SHP77 (cell line): ENCODE results near the gene ABCA13.

Experiments used
- DNase-seq, 2 experiments: peaks; one replicate each; lab custom pipeline; 2025; lab: John Stamatoyannopoulos, UW

The ABCA13 gene

DNA sequence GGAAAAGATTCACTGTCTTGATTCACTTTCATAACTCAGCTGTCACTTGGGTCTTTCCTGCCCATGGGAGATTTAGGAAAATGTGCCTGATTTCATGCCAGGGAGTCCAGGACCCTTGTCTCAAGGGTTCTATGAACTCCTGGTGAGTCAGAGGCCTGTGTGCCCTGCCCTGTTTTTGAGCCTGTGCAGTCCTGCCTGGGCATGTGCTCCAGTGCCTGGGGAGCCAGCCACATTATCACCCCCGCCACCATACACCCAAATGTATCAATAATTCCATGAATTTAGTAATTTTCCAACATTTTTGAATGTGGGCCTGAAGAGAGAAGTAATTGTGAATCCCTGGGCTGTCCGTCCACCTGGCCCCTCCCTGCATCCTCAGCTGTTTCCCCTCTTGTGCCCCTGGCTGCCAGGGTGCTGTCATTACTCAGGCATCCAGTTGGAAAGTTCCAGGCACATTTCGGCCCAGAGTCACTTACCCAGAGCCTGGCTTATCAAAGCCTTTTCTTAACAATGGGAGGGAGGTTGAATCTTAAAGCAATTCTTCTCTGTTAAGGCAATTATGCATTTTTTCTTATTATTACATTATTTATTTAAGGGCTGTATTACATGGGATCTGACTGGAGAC lies 465.2 kb downstream of the ABCA13 start:
- peak; percentile 45 to 65 for DNase-seq

DNA sequence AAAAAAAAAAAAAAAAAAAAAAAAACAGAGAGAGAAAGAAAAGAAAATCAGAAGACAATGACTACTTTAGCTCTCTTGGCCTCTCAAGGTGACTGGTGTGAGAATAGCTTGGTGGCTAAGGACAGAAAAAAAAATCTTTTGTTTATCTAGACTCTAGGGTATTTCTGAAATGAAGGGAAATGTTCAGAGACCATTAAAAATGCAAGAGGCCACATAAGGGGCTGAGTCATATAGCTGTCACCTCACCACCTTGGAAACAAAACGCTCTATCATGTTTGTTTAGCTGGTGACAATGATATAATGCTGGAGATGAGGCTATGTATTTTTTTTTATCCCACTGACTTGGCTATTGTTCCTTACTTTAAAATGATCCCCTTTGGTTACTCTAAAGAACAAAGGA lies 466.1 kb downstream of the ABCA13 start:
- DNase-seq: peak; percentile 86 to 90

DNA sequence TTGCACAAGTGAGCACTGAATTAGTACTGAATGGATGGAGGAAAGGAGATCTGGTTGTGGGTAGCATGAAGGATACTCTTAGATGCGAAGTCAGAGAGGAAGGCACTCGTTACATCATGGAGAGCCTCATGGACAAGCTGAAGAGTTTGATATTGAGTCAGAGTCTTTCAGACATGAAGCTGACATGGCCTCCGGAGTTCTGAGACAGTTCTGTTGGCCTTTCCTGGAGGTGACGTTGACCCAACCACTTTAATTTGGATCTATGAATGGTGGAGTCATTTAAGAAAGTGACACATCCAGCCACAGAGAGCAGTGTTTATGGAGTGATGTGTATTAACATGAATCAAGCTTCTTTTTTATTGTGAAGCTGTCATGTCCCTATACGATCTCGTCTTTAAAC lies 466.8 kb downstream of the ABCA13 start:
- peak in 1 of 2 experiments; percentile 51 for DNase-seq

DNA sequence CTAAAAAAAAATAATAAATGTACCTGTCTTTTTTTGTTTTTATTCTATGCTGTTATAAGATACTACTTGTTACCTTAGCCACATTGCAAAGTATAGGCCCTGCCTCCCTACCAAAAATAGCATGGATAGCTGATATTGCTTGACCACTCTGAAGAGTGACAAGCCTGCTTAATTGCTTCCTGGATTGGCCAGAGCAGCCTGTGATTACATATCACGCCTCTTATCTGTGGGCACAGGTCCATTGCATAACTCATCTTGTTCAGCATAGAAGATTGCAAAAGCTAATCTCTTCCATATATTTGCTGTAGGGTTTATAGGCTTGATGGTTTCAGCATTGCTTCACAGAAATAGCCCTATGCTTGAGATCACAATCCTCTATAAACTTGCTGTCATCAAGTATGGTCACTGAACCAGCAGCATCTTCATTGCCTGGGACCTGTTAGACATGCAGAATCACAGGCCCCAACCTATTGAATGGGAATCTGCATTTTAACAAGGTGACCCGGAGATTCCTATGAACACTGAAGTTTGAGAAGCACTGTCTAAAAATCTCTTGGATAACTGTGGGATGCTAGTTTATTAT lies 472.3 kb downstream of the ABCA13 start:
- peak in 1 of 2 experiments; percentile 39 for DNase-seq

DNA sequence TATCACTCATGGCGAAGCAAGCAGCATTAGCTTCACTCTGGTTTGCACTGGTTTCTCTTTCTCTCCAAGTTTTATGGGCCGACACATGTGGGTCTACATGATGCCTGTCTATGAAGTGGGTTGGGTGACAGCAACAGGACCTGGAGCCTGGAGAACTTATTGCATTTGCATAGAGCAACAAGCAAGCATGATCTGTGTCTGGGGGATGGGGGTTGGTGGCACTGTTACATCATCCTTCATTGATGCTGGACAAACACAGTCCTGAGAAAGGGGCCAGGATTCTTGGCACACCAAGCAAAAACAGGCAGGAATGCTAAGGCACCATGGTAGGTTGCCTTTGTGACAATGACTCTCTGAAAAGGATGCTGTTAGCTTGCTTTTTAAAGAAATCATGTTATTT lies 486.9 kb downstream of the ABCA13 start:
- no peak for DNase-seq

DNA sequence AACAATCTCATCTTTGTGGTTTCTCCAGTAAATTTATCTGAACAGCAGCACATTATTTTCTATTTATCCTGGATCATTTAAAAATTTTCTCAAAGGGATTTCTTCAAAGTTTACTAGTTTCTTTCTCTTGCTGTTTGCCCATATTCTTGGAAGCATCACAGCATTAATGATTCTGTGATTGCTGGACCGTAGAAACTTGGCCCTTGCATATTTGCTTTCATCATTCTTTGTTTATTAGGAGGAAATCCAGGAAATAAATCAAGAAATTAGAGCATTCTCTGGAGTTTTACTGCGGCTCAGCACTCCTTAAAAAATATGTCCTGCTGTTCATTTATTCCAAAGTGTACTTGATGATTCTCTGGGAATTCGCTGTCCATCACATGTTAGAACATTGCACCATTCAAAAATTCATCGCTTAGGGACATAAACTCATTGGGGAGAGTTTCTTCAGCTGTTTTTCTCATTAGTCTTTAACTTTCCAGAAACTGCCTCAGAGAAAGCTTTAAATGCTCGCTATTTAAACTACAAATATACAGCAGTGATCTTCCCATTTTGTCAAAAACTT lies 489.1 kb downstream of the ABCA13 start:
- DNase-seq: no peak

DNA sequence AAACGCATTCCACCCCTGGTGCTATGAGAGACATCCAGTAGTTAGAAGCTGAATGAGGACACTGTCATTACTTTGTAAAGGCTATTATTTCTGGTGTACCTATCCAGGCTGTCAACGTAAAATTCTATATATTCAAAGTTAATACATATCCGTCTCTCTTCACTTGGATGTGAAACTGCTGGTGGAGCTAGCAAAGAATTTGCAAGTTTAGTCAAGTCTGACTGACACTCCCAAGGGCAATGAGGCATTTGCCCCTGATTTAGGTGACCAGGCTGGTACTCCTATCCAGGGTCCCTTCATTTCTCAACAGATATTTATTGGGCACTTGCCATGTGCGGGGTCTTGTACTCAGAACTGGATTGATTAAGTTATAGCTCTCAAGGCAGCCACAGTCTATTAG lies 493.0 kb downstream of the ABCA13 start:
- no peak for DNase-seq

DNA sequence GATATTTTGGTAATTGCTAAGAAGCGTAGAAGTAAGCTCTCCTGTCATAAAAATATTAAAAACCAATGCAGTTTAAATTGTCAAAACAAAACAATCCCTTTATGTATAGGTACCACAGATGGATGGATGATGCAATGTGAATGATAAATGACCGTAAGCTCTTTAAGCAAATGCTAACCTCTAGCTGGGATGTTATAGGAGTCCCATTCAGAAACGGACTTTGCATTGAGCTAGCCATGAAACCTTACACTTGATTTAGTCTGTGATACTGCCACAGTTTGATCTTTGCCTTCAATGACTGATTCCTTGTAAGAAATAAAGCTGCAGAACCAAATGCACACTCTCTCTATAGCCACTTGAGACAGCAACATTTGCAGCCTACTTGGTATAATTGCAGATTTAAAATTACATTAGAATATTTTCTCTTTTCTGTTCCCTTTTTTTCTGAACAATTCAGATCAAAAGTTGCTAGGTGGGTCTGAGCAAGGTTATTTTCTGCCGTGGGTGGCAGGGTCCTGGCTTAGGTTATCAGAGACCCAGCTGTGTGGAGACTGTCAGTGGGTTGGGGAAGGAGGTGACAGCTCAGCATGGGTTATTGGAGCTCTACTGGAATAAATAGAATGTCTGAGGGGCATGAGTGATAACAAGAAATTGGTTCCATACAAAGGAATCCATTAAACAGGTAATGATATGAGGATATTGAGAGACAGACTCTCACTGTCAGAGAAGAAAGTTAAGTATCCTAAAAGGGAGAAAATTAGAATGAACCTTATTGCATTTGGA lies 494.3 kb downstream of the ABCA13 start:
- DNase-seq: no peak

DNA sequence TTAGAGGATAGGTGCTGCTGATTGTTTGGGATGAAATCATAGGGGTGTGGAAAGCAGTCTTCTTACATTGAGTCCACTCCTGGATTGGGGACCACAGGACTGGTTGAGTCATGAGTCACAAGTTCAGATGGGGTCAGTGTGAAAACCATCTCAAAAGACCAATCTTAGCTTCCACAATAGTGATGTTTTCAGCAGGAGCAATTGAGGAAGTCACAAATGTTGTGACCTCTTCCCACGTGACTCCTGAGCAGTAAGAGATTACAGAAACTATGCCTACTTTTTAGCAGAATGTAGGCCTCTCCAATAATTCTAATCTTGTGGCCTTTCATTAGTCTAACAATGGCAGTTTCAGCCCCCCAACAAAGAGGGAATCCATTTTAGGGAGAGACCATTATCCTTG lies 496.1 kb downstream of the ABCA13 start:
- no peak for DNase-seq

DNA sequence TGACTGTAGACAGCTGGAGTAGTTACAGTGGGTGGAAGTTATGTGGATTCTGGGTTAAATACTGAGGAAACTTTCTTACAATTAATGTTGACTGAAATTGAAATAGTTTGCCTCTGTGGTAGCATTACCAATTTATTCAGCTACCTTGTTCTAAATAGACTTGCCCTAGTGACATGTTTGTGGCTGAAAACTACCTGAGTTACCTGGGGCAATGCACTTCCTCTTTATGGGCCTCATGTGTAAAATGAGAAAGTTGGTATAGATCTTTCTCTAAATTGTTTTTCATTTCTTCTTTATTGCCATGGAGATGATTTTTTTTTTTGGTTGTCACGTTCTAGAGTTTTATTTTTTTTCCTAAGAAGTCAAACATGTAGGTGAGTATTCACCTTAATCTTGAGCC lies 500.4 kb downstream of the ABCA13 start:
- no peak for DNase-seq

DNA sequence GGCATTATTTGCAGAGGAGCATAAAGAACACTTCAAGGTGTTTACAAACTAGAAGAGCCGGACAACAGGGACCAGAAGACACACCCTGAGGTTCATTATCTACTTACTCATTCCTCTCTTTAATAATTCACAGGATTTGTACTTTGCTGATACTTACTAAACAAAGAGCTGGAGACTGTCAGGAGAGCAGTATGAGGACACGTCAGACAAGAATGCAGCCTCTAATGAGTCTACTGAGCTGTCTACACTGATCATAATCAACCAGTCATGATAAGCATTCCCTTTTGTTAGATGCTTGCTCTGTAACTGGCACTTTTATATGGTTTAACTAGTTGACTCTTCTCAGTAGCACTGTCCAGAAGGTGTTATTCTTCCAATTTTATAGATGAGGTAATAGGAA lies 509.7 kb downstream of the ABCA13 start:
- no peak for DNase-seq

DNA sequence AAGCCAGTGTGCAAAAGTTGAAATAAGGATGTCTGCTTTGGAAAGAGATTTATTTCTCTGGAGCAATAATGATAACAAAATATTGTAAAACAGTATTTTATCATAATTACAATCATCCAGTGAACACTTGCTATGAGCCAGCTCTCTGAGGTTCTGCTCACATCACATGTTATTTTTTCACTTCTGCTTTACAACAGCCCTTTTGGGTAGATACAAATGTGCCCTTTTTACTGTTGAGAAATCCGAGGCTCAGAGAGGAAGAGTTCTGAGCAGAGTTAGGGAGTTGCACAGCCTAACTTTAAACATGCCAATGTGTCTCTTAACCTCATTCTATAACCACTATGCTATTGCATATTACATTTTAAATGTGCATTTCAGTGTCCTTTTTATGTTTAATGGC lies 520.5 kb downstream of the ABCA13 start:
- no peak for DNase-seq
